GM19193 (cell line): Measurements from ENCODE around the gene PIRT.

Source experiments
- POLR2A ChIP-seq: IDR thresholded peaks from 4 replicates; pipeline ENCODE4 v1.6.1; 2011; ENCODE audit not compliant: insufficient read depth, insufficient read length; ENCODE audit errors: extremely low read depth

The PIRT gene

GRCh38 chr17:10836145-10836544, 1.7 kb downstream of the PIRT start:
- no peak for TF ChIP-seq POLR2A

- TF ChIP-seq POLR2A, result no peak
Observed at GRCh38 chr17:10831696-10832095, 6.2 kb downstream of the PIRT start.

GRCh38 chr17:10827898-10828552, 9.9 kb downstream of the PIRT start:
- TF ChIP-seq POLR2A, result no peak

DNA sequence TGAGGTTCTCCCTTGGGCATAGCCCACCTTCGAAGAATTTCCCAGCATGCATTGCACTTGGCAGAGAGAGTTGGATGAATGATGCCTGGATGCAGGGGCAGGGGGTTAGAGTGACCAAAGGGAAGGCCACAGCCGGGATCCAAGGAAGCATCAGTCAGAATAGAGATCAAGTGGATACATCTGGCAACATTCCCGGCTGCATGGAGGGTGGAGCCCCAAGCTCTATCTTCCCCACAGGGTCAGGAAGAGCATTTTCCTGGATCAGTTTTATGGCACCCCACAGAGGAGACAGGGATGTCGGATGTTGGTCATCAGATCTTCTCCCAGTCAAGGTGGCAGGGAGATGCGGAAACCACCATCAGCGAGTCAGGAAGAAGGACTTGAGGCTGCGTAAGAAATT, 13.0 kb downstream of the PIRT start:
- no peak for TF ChIP-seq POLR2A

GRCh38 chr17:10821770-10822169, 16.1 kb downstream of the PIRT start:
- no peak for TF ChIP-seq POLR2A

DNA sequence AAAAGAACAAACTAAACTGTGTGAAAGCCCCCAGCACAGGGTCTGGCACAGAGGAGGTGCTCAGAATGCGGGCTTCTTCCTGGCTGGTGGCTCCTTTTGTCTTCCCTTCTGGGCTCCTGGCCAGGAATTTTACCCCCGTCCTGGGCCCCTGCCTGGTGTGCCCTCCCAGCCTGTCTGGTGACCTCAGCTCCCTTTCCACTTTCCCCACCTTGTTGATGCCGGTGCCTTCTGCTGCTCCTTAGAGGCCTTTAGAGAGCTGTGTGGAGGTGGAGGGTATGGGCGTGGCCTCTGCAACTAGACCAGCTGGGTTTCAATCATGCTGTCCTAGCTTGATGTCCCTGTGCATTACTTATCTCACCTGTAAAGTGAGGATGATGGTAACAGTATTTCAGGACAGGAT, 16.8 kb downstream of the PIRT start:
- TF ChIP-seq POLR2A, result no peak

DNA sequence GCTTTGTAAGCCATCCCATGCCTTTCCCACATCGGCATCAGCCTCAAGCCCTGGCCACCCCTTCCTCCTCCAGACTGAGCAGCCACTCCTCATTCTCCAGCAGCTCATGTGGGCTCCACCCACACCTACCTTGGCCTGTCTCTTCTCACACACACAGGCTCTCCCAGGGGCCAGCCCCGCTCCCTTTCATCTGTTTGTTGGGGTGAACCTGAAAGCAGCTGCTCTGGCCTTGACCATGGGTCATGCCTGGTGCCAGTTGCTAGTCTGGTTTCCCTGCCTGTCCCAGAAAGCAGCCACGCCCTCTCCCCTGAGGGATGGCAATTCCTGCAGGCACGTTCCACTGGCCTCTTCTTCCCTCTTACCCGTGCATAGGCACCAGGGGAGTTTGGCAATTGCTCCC, 22.6 kb downstream of the PIRT start:
- no peak for TF ChIP-seq POLR2A

GRCh38 chr17:10814075-10814474, 23.8 kb downstream of the PIRT start:
- no peak for TF ChIP-seq POLR2A

DNA sequence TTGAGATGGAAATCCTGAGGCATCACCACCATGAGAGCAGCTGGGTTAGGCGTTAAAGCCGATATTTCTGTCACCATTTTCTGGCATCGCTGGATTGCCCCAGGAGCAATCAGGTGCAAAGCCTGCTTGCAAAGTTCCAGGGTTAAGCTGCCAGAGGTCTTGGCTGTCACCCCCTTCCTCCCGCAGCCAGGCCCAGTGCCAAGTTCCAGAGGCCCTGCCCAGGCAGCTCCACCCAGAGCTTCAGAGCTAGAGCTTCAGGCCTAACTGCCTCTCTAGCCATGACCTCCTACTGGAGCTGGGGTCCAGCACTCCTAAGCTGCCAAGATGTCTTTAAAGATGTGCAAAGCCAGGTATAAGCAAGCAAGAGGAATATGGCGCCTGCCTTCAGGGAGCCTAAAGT, 25.2 kb downstream of the PIRT start:
- TF ChIP-seq POLR2A, result no peak

DNA sequence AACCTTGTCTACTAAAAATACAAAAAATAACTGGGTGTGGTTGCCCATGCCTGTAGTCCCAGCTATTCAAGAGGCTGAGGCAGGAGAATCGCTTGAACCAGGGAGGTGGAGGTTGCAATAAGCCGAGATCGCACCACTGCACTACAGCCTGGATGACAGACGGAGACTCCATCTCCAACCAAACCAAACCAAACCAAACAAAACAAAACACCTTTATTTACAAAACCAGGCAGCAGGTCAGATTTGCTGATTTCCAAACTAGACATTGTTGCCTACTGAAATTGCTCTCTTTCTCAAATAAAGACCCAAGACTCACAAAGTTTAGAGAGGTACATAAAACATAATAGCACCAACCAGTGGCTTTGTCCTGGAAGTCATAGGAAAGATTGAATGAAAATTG, 28.3 kb downstream of the PIRT start:
- no peak for TF ChIP-seq POLR2A

DNA sequence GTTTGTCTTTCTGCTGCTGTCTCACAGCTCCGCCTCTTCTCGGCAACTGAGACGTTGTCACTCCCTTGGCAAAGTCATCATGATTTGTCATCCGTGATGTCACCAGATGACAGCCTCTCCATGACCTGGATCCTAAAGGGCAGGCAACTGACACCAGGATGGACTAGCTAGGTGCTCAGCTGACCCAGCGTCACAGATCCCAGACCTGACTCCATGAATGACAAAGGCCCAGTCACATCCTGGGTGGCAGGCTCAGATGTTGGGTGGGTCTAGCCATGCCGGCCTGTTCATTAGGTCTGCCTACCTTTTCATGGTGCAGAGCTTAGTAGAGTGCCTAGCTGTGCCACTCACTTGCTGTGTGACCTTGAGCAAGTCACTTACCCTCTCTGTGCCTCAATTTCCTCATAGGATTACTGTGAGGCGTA, 30.2 kb downstream of the PIRT start:
- TF ChIP-seq POLR2A, result no peak

GRCh38 chr17:10806545-10807262, 31.2 kb downstream of the PIRT start:
- TF ChIP-seq POLR2A, result no peak

GRCh38 chr17:10805911-10806310, 32.0 kb downstream of the PIRT start:
- no peak for TF ChIP-seq POLR2A

DNA sequence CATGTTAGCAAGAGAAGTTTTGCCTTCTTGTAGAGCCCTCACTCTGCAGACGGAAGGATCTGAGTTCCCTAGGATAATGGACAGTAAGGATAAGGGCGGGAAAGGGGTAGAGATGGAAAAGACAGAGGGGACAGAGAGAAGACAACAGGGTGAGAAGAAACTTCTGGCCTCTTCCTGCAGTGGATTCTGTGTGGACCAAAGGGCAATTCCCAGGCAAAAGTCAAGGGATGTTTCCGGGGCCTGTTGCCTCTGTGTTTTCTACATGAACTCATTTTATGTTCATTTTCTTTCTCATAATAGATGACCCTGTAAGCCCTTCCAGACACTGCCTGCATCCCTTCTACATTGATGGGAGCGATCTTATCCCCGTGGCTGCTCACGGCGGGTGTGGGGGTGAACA, 33.3 kb downstream of the PIRT start:
- TF ChIP-seq POLR2A, result no peak

DNA sequence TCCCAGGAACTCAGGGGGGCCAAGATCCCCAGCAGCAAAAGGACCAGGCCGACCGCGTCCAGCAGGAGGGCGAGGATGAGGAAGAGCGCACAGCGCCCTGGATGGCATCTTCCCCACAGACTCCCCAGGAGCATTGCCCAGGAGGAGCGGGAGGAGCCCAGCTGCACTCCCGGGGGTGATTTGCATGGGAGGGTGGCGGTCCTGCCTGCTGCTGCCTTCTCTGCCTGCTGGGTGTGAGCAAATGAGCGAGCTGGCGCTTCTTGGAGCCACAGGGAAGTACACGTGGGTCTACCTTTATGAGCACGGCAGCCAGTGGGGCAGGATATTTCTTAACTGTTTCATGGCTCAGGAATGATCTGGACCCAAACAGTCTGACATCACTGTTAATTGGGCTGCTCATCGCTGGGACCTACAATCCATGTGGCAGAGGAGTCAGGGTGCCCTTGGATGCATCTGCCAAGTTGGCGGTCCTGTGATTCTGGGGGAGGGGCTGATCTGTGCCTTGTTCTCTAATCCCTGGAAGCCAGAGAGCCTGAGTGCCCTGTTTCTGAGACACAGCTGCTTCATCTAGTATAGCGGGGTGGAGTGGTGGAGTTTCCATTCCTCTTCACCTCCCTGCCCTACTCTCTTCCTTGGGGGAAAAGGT, 33.9 kb downstream of the PIRT start, which contains the start of gene TMEM238L:
Gene TMEM238L (minus strand): TSS at position 270 of the 646 bp plus-strand sequence. CDS start 136 bp downstream, at position 134.
- TF ChIP-seq POLR2A, result no peak

DNA sequence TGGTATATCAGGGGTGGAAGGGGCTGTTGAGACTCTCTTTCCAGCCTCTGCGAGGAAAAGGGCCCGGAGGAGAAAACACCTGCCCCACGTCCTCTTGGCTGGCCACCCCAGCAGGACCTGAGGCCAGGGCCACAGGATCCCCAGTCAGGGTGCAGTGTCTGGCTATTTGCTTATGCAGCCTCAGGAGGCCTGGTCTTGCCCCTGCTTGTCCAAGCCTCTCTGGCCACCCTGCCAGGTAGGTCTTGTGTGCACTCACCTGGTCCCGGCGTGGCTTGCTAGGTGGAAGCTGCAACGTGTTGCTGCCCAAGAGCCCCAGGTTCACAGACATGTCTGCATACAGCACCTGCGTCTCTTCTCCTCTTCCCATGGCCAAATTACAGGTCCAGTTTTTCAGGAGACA, 34.5 kb downstream of the PIRT start:
- TF ChIP-seq POLR2A, result no peak
